A673 (cell line): Measurements from ENCODE around the gene CDK14. TPM values are rescaled to one million over a fixed set of nuclear protein-coding genes. Genes with fewer than 3 reads are reported as not detected.

Experiments
- BruUV-seq: library from RNA; stranded (reverse); fragments of 400-500 nt; replicated peaks from 2 replicates; lab custom pipeline; 2021; lab: Mats Ljungman, UMichigan
- CTCF ChIA-PET: fragments of 300-600 bp; sonication (Branson Sonifier 250); formaldehyde crosslinking; loops from one replicate; lab custom pipeline; 2022; ENCODE audit warnings: antibody characterized with exemption; lab: Charles Lee
- POLR2A ChIA-PET: fragments of 300-600 bp; sonication (Branson Sonifier 250); formaldehyde crosslinking; loops from one replicate; lab custom pipeline; 2022; ENCODE audit warnings: antibody characterized with exemption; ENCODE audit not compliant: low non-redundant PET; lab: Charles Lee
- DNase-seq: peaks from one replicate; pipeline ENCODE4 v3.0.0-alpha.2; 2015; ENCODE audit warnings: low spot score
- H3K27ac ChIP-seq: fragments of 200-600 bp; sonication (generic); 2 replicates; pipeline ENCODE4 v1.5.1; 2016; ENCODE audit warnings: mixed run types, low read depth, mild to moderate bottlenecking, mixed read lengths, antibody characterized with exemption, low read length; ENCODE audit not compliant: poor library complexity, severe bottlenecking
- H3K27me3 ChIP-seq: fragments of 200-600 bp; sonication (generic); replicated peaks from 2 replicates; pipeline ENCODE4 v1.6.1; 2017; ENCODE audit warnings: mixed run types, low read depth, mild to moderate bottlenecking, mixed read lengths, antibody characterized with exemption, low read length; ENCODE audit not compliant: insufficient read depth, poor library complexity
- H3K36me3 ChIP-seq: fragments of 200-600 bp; sonication (generic); 2 replicates; pipeline ENCODE4 v1.6.1; 2016; ENCODE audit warnings: mixed run types, mild to moderate bottlenecking, mixed read lengths, antibody characterized with exemption, low read length; ENCODE audit not compliant: insufficient read depth, poor library complexity, severe bottlenecking
- H3K4me1 ChIP-seq: fragments of 200-600 bp; sonication (generic); 2 replicates; pipeline ENCODE4 v1.6.1; 2017; ENCODE audit warnings: mixed run types, mild to moderate bottlenecking, mixed read lengths, antibody characterized with exemption, low read length; ENCODE audit not compliant: insufficient read depth, poor library complexity, severe bottlenecking
- H3K4me3 ChIP-seq: fragments of 200-600 bp; sonication (generic); 2 replicates; pipeline ENCODE4 v1.5.1; 2016; ENCODE audit warnings: low read depth, mixed run types, mild to moderate bottlenecking, mixed read lengths, low read length; ENCODE audit not compliant: poor library complexity, severe bottlenecking
- H3K9me3 ChIP-seq: fragments of 200-600 bp; sonication (generic); 2 replicates; pipeline ENCODE4 v1.6.1; 2016; ENCODE audit warnings: mixed run types, low read depth, mild to moderate bottlenecking, mixed read lengths, antibody characterized with exemption, low read length; ENCODE audit not compliant: poor library complexity, severe bottlenecking
- EZH2 ChIP-seq: fragments of 200-600 bp; sonication (generic); IDR thresholded peaks from 2 replicates; pipeline ENCODE4 v1.6.1; 2017; ENCODE audit warnings: borderline replicate concordance, low read depth, mild to moderate bottlenecking, mixed read lengths, antibody characterized with exemption, low read length; ENCODE audit not compliant: poor library complexity, severe bottlenecking
- intact Hi-C: fragments of 100-400 bp; cut with micrococcal nuclease; formaldehyde crosslinking; loops from one replicate; pipeline ENCODE4 v1.10.0; 2022; ENCODE audit not compliant: unreplicated experiment
- total RNA-seq: library from RNA; stranded (reverse); gene quantifications from 2 replicates; pipeline ENCODE4 v1.2.3, GENCODE V29; 2021
- TF ChIP-seq, protein P1 (sequence below): fragments of 300-800, 200-600 bp; sonication (generic); conservative IDR thresholded peaks from 2 replicates; pipeline ENCODE4 v1.5.1; 2017; ENCODE audit warnings: low read depth, mild to moderate bottlenecking, antibody characterized with exemption, low read length, moderate library complexity, mixed read lengths

CDK14 gene
- total RNA-seq, 1 experiment from 2014 or later: 128 TPM

DNA sequence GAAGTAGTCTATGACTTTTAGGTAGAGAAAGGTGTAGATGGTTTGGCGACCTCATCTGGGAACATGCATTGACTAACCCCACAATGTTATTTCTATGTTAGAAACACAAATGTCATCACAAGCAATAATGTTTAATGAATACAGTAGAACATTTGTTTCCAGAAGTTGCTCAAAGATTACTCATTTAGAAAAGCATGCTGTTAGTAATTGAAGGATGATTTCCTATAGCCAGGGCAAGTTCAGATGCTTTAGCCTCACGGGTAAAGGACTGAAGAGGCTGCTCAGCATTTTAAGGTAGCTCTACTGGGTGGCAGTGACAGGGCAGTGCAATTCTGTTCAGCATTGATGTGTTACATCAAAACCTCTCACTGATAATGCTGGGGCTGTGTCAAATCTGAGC is 468.8 kb downstream of the CDK14 start:
- H3K4me1 ChIP-seq: peaks cover 26% of the 10 kb centered on the region
- H3K4me3 ChIP-seq: no peak overlapping the region
- ChIA-PET CTCF (no interaction called here), POLR2A (no interaction called here)
- TF ChIP-seq EZH2: no peak
- TF ChIP-seq, protein P1, sequence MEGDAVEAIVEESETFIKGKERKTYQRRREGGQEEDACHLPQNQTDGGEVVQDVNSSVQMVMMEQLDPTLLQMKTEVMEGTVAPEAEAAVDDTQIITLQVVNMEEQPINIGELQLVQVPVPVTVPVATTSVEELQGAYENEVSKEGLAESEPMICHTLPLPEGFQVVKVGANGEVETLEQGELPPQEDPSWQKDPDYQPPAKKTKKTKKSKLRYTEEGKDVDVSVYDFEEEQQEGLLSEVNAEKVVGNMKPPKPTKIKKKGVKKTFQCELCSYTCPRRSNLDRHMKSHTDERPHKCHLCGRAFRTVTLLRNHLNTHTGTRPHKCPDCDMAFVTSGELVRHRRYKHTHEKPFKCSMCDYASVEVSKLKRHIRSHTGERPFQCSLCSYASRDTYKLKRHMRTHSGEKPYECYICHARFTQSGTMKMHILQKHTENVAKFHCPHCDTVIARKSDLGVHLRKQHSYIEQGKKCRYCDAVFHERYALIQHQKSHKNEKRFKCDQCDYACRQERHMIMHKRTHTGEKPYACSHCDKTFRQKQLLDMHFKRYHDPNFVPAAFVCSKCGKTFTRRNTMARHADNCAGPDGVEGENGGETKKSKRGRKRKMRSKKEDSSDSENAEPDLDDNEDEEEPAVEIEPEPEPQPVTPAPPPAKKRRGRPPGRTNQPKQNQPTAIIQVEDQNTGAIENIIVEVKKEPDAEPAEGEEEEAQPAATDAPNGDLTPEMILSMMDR: no peak
- H3K9me3 ChIP-seq: no peaks in the 10 kb centered on the region
- no peak overlapping the region for H3K27ac ChIP-seq
- intact Hi-C loops: no loop called here
- BruUV-seq: no TSS peak
- no peaks in the 10 kb centered on the region for H3K27me3 ChIP-seq
- H3K36me3 ChIP-seq: no peaks in the 10 kb centered on the region
- DNase-seq: no peak

DNA sequence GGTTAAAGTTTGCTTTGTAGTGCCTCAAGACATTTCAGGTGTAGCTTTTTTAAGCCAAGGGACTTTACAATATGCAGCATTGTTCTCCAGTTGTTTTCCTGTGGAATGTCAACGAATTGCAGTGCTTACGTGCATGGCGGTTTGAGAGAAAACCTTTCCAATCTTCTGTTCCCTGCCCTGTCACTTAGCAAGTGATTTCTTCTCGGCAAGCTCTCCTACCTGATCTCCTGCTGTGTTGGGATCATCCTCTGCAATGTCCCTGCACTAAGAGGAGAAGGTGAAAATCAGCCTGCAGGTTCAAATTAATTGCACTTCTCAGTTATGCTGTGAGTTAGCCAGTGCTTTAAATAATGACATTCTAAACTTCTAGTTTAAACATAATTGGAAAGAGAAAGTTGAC is 470.5 kb downstream of the CDK14 start:
- Histone ChIP-seq H3K4me1 (peaks cover 26% of the 10 kb centered on the region), H3K27ac (no peak overlapping the region), H3K27me3 (no peaks in the 10 kb centered on the region), H3K36me3 (peaks cover 5% of the 10 kb centered on the region), H3K9me3 (no peaks in the 10 kb centered on the region), H3K4me3 (no peak overlapping the region)
- no TSS peak for BruUV-seq
- TF ChIP-seq EZH2: no peak
- TF ChIP-seq, protein P1: no peak
- ChIA-PET POLR2A (no interaction called here), CTCF (no interaction called here)
- intact Hi-C loops: no loop called here
- no peak for DNase-seq

DNA sequence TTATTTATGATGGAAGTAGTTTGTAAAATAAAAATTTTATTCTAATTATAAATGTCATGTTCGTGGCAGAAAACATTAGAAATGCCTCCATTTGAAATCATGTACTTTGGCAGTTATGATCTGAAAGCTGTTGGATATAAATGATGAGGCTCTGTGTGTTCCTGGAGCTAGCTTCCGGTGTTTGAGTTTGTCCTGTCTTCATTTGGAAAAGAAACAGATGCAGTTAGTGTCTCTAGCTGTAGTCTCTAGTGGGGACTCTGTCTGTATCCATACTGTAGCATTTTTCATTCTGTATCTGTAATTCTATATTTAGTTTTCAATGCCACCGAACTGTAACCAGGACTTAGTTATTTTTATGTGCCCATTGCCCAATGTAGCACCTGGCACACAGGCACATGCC is 471.1 kb downstream of the CDK14 start:
- Histone ChIP-seq H3K4me1 (peaks cover 26% of the 10 kb centered on the region), H3K27me3 (no peaks in the 10 kb centered on the region), H3K27ac (no peak overlapping the region), H3K9me3 (no peaks in the 10 kb centered on the region), H3K4me3 (no peak overlapping the region), H3K36me3 (peaks cover 7% of the 10 kb centered on the region)
- TF ChIP-seq, protein P1: no peak
- no peak for TF ChIP-seq EZH2
- CTCF ChIA-PET: no interaction called here
- DNase-seq: no peak
- BruUV-seq: no TSS peak
- intact Hi-C loops: no loop called here
- POLR2A ChIA-PET: no interaction called here
